GM08714 (cell line): Measurements from ENCODE around the gene APOA5.
"Not testable (repeated sequence)": the region's sequence is repeated elsewhere in the genome, so short reads cannot be mapped to it uniquely, and the experiment has no call there.

Source experiments
- H3K4me3 ChIP-seq: fragments of 200-500 bp; sonication (Bioruptor generic); 2 replicates; pipeline ENCODE4 v1.5.1; 2014; ENCODE audit warnings: mild to moderate bottlenecking, low read length, inconsistent platforms
- ZNF274 ChIP-seq: IDR thresholded peaks from 2 replicates; pipeline ENCODE4 v1.6.1; 2012; ENCODE audit warnings: mild to moderate bottlenecking, low read depth, low read length

The APOA5 gene

GRCh38 chr11:116821050-116821918, 29.6 kb upstream of the APOA5 start:
- no peak for TF ChIP-seq ZNF274
- H3K4me3 ChIP-seq, result no peak overlapping the region

DNA sequence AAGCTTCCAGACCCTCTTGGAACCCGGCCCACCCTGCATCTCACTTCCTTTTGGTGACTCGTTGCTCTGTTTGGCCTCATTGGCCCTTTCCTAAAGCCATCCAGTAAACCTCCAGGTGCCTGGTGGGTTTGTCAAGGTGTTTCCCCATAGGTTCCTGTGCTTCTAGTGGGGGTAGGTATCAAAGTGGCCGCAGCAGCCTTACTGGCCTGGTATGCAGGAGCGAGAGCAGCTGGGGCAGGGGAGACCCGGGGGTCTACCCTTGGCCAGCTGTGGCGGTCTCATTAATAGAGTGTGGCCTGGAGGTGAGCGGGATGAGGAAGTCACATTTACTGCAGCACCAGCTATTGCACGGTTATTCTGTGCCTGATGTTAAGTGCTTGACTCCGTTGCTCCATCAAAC, 27.4 kb upstream of the APOA5 start:
- H3K4me3 ChIP-seq, result no peak overlapping the region
- TF ChIP-seq ZNF274, result no peak

DNA sequence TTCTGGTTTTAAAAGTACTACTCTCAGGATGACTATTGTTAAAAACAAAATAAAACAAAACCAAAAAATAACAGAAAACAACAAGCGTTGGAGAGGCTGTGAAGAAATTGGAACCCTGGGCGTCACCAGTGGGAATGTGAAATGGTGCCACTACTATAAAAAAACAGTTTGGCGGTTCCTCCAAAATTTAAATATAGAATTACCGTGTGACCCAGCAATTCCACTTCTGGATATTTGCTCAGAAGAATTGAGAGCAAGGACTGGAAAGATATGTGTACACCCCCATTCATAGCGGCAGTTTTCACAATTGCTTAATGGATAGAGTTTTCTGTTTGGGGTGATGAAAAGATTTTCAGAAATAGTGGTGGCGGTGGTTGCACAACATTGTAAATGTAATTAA, 22.8 kb upstream of the APOA5 start:
- no peak for TF ChIP-seq ZNF274

DNA sequence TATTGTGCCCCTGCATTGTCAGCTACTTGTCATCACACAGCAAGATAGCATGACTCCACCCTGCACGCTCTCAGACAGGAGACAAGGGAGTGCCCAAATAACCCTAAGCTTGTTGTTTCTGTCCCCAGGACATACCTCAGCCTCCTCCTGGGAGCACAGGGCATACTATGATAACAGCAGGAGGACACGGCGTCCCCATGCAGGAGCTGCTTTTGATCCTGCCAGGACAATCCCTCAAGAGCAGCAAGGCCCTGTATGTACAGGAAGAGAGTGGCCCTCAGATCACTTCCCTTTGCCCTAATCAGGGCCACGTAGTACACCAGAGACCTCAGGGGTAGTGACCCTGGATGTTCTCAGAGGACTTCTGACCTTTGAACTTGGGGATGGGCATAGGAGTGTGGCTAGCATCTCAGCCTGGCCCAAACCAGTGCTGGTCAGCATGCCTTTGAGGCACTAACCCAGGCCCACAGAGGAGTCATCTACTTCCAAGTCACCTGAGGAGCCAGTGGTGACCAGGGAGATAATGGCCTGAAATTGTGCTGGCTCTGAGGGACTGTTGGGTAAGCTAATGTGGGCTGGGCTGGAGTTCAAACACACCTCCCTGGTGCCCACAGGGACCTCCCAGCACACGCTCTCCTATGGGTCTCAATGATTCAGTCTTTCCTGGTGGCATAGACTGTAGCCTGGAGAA, 22.2 kb upstream of the APOA5 start:
- H3K4me3 ChIP-seq, result no peak overlapping the region
- TF ChIP-seq ZNF274, result no peak

More for the DNA sequence above, 22.8 kb upstream of the APOA5 start:
- no peak overlapping the region for H3K4me3 ChIP-seq

DNA sequence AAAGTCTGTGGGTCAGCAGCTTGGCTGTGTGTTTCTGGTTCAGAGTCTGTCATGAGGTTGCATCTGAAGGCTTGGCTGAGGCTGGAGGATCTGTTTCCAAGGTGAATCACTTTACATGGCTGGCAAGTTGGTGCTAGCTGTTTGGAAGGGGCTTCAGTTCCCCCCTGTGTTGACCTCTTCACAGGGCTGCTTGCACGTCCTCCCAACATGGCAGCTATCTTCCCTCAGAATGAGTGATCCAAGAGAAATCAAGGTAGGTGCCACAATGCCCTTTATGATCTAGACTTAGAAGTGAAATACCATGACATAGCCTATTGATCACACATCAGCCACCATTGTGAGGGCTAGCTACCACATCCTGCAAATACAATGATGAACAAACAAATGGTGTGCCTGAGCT, 21.5 kb upstream of the APOA5 start:
- TF ChIP-seq ZNF274, result no peak
- no peak overlapping the region for H3K4me3 ChIP-seq

DNA sequence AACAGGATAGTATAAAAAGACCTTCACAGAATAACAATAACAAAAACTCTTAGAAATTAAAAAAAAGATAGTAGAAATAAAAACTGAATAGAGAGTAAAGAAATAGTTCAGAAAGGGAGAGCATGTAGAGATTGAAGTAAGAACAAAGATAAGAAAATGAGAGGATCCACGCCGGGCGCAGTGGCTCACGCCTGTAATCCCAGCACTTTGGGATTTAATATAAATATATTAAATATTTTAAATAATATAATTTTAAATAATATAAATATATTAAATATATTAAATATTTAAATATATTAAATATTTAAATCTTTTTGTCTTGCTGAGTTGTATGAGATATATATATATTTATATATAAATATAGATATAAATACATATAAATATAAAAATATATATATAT, 20.4 kb upstream of the APOA5 start:
- TF ChIP-seq ZNF274, result no peak
- H3K4me3 ChIP-seq, result no peak overlapping the region

DNA sequence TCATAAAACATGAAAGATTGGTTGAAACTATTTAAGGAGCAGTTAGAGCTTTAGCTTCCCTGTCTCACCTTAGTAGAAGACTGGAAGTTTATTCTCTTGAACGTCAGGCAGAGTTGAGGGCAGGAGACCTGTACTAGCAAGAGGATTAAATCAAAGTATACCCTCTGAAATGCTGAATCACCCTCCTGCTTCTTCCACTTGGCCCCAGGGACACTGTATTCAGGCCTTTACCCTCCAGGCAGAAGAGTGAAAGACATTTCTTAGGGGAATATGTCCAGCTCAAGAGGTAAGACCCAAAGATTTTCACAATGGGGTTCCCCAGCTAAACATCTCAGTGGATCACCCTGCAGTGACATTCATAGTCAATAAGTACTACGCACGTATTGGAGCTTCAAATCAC, 19.5 kb upstream of the APOA5 start:
- TF ChIP-seq ZNF274, result no peak
- no peak overlapping the region for H3K4me3 ChIP-seq

- TF ChIP-seq ZNF274, result no peak
- no peak overlapping the region for H3K4me3 ChIP-seq
These were observed 16.8 kb upstream of the APOA5 start for GRCh38 chr11:116808262-116809175.

DNA sequence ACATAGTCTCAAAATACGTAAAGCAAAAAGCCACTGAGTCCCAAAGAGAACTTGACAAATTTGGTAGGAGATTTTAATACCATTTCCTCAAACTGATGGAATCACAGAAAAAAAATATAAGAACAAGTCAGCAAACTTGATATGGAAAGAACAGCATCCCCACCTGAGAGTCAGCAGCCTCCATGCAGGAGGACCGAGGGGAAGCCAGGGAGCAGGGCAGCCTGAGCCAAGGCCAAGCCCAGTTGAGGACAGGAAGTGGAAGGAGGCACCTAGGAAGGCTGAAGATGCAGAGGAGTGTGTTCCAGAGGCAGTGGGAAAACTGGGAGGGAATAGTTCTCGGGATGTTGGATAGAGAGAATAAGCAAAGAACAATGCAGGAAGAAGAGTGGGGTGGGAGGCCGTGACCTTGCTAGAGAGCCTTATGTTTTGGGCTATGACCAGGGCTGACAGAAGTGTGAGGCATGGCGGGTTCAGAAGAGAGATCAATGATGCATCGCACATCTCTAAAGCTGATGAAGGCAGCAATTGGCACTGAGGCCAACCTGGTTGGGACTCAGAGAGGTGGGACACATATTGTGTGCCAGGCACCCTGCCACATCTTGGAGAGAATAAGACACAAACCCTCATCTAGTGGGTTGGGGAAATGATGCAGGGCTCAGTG, 16.1 kb upstream of the APOA5 start:
- TF ChIP-seq ZNF274, result no peak

DNA sequence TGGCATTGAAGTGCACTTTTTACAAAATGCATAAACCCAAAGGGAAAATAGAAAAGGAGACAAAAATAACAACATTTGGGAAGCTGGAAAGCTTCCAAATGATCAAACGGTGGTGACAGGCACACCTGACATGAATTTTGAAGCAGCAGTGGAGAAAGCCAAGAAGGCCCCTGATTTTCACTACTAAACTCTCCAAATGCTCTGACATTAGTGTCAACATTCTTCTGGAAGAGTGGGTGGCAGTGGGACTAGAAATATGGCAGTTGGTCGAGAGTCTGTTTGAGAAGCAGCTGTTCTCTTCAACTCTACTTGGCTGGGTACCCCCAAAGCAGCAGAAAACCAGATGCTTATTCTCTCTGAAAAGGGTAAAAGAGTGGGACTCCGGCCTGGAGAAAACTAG, 12.3 kb upstream of the APOA5 start:
- no peak for TF ChIP-seq ZNF274
- no peak overlapping the region for H3K4me3 ChIP-seq

More for the DNA sequence above, 16.1 kb upstream of the APOA5 start:
- no peak overlapping the region for H3K4me3 ChIP-seq

DNA sequence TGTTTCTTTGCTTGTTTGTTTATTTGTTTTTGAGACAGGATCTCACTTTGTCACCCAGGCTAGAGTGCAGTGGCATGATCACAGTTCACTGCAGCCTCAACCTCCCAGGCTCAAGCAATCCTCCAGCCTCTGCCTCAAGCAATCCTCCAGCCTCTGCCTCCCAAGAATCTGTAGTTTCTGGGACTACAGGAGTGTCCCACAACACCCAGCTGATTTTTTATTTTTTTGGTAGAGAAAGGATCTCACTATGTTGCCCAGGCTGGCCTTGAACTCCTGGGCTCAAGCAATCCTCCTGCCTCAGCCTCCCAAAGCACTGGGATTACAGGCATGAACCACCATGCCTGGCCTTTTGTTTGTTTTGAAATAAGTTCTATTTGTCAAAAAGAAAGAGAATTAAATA, 10.0 kb upstream of the APOA5 start:
- not testable (repeated sequence) for H3K4me3 ChIP-seq

DNA sequence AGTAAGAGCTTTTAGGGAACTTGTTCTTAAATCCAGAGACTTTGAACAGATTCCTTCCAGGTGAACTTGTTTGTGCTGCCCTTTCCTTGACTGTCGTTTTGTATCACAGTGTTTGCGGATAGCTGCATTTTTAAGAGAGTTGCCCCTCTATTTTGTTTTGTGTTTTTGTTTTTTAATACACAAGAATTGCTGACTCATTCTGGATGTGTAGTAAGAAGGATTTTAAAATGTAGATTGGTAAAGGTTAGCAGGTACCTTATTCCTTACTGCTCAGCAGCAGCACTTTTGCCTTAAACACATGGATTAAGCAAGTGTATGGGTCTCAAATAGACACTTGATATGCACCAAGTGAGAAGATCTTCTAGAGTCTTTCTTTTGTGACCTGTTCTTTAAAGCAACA, 8.9 kb upstream of the APOA5 start:
- H3K4me3 ChIP-seq, result no peak overlapping the region
- TF ChIP-seq ZNF274, result no peak

GRCh38 chr11:116798368-116798767, 6.7 kb upstream of the APOA5 start:
- TF ChIP-seq ZNF274, result no peak
- no peak overlapping the region for H3K4me3 ChIP-seq

DNA sequence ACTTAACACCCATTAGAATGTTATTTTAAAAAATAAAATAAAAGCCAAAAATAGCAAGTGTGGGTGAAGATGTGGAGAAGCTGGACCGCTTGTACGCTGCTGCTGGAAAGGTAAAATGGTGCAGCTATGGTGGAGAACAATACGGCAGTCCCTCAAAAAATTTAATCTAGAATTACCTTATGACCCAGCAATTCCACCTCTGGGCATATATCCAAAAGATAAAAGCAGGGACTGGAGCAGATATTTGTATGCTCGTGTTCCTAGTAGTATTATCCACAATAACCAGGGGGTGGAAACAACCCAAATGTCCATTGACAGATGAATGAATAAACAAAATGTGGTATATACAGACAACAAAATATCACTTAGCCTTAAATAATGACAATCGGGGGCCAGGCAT, 6.1 kb upstream of the APOA5 start:
- H3K4me3 ChIP-seq, result no peak overlapping the region
- TF ChIP-seq ZNF274, result no peak
